Ammon's horn (tissue), 1 donor: ENCODE data around the gene TUBB4B.
A peak's percentile ranks its signal among the peaks of the same experiment; 100 is the strongest.

Source experiments
- DNase-seq: peaks from one replicate; pipeline ENCODE4 v3.0.0-alpha.2; 2016; ENCODE audit warnings: low spot score

The TUBB4B gene

DNA sequence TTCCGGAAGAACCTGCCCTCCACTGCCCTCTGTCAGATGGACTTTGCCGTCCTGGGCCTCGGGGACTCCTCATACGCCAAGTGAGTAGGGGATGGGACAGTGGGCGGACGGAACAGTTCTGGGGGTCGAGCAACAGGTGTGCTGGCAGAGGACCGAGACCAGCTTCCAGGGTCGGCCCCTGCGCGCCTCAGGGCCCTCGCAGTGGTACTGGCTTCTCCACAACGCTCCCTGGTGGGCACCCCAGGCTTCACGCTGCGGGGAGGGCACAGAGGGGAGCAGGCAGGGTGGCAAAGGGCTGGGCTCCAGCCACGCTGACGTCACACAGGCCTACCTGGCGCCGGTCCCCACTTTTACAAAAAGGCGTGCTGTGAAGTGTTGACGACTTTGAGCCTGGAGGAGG is 28.6 kb upstream of the TUBB4B start:
- DNase-seq = no peak

DNA sequence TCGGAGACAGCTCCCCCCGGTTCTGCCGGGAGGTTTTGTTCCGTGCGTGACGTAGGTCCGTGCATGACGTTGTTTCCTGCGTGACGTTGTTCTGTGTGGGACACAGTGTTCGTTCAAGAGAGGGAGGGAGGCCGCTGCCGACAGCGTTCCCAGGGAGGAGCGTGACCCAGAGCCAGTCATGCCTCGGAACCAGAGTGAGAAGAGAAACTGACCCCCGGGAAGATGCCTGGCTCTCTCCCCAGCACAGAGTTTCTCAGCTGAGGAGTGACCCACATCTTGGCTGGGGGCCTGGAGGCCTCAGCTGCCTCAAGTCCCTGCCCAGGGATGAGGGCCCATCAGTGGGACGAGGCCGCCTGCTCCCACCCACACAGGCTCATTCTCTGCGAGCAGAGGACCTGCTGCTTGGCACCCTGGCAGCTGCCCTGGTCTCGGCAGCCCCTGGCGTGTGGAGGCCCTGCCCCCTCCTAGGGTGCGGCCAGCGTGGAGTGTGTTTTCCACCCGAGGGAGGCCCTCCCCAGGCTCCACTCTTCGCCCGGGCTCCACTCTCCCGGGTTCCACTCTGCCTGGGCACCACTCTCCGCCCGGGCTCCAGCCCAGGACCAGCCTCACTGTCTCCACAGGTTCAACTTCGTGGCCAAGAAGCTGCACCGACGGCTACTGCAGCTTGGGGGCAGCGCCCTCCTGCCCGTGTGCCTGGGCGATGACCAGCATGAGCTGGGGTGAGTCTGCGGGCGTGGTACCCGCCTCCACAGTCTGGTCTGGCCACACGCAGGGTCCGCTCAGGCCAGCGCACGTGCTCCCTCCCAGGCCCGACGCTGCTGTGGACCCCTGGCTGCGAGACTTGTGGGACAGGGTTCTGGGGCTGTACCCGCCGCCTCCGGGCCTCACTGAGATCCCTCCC is 27.7 kb upstream of the TUBB4B start:
- DNase-seq = no peak

GRCh38 chr9:137214620-137215019 is 26.5 kb upstream of the TUBB4B start:
- no peak for DNase-seq

DNA sequence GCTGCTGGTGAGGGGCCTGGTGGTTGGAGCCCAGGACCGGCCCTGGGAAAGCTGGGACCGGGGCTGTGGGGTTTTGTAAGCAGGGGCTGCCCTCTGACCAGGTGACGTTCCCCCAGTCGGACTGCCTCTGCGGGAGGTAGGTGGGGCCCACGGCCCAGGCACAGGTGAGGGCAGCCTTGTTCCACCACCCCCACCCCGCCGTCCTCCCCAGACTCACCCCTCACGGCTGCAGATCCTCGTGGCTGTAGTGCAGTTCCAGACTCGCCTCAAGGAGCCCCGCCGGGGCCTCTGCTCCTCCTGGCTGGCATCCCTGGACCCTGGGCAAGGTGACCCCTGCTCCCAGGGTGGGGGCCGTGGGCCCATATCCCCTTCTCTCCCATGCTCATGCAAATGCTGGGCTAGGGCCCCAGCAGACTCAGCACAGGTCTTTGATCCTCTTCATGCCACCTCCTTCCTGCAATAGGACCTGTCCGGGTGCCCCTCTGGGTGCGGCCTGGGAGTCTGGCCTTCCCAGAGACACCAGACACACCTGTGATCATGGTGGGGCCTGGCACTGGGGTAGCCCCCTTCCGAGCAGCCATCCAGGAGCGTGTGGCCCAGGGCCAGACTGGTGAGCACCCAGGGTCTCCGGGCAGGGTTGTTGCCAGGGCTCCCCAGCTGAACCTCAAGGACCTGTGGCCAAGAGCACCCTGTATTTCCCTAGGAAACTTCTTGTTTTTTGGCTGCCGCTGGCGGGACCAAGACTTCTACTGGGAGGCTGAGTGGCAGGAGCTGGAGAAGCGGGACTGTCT is 25.7 kb upstream of the TUBB4B start:
- DNase-seq = no peak

DNA sequence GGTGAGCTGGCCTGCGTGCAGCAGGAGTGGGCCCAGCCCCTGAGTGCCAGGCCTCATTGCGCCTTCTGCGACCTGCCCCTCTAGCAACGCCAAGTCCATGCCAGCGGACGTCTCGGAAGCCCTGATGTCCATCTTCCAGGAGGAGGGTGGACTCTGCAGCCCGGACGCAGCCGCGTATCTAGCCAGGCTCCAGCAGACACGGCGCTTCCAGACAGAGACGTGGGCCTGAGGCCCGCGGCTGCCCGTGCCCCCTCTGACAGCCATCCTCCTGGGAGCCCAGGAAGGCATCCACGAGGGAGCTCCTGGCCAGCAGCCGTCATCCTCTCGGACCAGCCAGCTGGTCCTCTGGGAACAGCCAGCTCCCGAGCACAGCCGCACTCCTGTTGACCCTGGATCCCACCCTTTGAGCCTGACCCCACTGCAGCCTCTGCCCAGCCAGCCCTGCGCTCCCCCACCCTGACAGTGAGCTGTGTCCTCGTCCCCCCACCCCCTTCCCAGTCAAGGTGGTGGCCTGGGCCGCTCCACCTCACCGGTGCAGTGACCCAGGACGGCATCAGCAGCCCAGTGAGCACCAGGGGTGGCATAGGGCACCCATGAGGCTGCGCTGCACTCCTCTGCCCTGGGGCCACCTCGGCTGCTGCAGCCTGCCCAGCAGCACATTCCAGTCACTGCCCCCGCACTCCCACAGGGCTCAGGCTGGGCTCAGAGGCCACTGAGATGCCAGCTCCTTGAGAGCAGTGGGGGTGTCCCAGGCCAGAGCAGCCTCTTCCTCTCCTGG is 24.7 kb upstream of the TUBB4B start:
- no peak for DNase-seq

DNA sequence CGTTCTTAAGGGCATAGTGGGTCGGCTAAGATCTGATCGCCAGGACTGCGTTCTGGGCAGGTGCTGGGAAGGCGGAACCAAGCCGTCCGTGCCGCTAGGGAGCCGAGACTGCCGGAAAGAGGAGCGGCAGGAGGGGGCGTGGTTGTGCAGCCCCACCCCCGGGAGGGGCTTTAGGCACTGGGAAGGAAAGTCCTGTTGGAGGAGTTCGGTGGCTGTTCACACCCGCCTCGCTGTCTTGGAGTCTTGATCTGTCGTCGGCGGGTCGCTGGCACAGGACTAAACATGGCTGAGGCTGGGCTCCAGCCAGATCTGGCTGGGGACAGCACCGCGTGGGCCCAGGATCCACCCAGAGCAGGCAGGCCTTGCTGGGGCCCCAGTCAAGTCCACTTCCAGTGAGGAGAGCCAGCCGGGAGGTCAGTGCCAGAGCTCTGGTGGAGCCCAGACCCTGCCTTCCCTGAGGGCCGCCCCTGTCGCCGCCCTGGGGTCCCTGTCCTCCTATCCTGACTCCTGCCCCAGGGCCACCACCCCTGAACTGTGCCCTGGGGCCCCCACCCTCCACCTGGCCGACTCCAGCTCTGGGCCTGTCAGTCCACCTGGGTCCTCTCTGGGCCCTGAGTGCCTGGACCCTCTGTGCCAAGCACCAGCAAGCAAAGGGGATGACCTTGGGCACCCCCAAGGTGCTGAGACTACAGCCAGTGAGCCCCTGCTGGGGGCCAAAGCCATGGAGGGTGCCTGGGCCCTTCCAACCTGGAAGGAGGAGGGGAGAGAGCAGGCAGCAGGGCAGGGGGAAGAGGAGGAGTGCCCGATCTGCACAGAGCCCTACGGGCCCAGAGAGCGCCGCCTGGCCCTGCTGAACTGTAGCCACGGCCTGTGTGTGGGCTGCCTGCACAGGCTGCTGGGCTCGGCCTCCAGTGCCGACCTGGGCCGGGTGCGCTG is 23.5 kb upstream of the TUBB4B start:
- DNase-seq = no peak

GRCh38 chr9:137218212-137218753 is 22.8 kb upstream of the TUBB4B start:
- DNase-seq = no peak

- DNase-seq = no peak
These were observed 22.3 kb upstream of the TUBB4B start for GRCh38 chr9:137218754-137219271.

DNA sequence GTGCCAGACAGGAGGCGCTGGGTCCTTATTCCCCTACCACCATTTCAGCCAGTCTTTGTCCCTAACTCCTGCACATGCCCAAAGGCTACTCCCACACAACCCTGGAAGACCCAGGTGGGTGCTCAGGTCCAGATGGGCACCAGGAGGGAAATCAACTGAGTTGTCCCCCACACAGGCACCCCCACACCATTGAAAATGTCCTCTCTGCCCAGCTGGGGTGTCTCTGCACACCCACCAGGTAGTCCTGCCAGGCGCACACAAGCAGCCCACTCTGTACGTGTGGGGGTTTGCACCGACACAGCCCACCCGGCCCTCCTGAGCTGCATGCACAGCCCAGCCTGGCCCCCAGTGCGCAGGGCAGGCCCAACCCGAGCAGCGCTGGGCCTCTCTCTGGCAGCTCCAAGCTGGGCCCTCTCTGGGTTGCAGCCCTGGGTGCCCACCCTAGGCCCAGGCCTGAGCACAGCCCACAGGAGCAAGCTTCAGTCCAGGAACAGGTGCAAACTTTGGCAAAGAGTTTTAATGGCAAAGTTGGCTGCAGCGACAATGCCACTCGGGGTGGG is 21.2 kb upstream of the TUBB4B start:
- no peak for DNase-seq

DNA sequence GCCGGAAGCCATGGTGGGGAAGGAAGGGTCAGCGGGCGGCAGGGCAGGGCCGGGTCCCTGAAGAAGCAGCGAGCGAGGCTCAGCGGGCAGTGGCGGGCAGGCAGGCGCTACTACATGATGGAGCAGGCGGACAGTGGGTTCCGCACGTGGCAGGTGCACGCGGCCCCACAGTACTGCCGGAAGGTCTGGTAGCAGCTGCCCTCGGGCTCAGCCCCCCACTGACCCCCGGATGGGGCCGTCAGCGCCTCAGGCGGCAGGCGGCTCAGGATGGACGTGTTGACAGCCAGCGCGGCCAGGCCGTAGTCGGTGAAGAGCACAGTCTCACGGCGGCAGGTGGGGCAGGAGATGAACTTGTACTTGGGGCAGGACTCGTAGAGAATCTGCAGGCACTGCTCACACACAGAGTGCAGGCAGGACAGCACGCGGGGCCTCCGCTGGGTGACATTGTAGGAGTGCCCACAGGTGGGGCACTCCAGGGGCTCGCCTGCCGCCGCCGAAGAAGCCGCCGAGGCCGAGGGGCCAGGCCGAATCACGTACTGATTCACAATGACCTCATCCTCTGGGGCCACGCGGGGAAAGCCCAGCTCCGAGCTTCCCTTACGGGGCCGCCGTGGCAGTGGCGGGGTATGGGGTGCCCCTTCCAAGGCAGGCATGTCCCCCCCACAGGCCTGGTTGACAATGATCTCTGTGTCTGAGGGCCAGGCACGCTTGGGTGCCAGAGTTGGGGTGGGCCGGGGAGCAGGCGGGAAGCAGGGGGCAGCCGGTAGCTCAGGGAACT is 20.6 kb upstream of the TUBB4B start:
- DNase-seq = no peak

DNA sequence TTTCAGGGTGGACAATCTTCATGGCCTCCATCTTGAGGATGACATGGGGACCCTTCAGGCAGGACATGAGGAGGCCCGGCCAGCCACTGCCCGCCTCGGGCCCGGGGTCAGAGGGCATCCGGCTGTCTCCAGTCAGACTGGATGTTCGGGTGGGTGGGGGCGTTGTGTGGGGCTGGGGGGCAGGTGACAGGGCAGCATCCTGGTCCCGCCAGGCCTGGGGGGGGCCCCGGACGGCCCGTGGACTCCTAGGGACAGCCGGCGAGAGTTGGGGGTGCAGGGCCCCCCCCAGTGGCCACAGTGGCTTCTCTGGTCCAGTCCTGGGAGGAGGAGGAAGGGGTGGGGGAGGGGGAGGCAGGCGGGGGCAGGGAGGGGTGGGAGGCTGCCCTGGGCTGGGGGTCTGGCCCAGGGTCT is 20.0 kb upstream of the TUBB4B start:
- no peak for DNase-seq

DNA sequence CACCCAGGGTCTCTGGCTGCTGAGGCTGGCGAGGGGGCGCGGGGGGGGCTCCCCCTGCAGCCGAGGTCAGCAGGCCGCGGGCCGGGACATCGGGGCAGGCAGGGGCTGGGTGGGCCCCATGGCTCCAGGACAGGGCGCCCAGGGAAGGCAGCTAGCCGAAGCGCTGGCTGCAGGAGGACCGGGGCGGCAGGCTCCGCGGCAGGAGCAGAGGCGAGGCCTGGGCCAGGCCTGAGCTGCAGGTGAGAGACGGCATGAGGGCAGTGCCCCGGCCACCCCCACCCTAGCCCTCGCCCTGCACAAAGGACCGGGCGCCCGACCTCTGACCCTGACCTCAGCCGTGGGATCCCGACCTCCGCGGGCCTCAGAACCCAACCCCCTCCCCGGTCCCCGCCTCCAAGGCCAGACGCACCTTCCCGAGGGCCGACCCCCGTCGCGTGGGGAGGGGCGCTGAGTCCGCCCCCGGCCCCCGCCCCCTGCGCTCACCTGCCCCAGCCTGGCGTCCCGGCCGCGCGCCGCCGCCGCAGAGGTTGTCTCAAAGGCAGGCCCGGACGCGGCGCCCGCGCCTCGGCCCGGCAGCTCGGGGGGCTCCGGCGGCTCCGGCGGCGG is 19.5 kb upstream of the TUBB4B start:
- no peak for DNase-seq

DNA sequence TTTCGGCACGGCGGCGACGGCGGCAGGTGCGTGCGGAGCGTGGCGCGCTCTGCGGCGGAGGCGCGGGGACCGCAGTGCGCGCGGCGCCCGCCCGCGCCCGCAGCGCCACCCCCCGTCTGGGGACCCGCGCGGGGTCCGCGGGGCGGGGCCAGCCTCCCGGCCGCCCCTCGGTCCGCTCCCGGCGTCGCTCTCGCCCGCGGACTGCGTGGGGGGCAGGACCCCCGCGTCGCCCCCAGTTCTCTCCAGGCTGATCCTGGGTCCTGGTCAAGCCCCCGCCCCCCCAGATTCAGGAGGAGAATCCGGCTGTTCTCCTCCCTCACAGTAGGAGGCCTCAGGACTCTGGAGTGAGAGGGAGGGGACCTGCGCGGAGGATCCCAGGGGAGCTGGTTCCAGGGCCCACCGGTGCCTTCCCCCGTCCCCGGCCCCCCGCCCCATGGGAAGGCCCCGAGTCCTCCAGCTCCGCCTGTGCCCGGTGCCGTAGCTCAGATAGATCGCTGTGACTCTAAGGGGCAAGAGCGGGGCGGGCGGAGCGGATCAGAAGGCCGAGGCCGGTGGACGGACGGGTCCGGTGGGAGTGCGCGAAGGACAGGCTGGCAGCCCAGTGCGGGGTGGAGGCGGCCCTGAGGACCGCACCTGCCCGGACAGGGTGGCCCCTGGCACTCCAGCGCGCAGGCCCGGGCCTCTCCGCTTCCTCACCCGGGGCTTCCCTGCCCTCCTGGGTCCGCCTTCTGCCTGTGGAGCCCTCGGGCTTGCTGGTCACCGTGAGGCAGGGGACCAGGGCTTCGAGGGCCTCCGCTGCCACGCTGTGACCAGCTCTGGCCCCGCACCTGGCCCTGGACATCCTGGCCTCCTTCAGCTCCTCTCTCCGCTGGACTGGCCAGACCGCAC is 18.7 kb upstream of the TUBB4B start, which contains the start of gene RNF208:
RNF208 (minus strand) TSS at position 51 of the 888 bp plus-strand sequence. CDS start 1,028 bp downstream, outside the sequence.
- DNase-seq = no peak

- DNase-seq = peak; percentile 93
These were observed 17.8 kb upstream of the TUBB4B start for GRCh38 chr9:137223078-137223970.

DNA sequence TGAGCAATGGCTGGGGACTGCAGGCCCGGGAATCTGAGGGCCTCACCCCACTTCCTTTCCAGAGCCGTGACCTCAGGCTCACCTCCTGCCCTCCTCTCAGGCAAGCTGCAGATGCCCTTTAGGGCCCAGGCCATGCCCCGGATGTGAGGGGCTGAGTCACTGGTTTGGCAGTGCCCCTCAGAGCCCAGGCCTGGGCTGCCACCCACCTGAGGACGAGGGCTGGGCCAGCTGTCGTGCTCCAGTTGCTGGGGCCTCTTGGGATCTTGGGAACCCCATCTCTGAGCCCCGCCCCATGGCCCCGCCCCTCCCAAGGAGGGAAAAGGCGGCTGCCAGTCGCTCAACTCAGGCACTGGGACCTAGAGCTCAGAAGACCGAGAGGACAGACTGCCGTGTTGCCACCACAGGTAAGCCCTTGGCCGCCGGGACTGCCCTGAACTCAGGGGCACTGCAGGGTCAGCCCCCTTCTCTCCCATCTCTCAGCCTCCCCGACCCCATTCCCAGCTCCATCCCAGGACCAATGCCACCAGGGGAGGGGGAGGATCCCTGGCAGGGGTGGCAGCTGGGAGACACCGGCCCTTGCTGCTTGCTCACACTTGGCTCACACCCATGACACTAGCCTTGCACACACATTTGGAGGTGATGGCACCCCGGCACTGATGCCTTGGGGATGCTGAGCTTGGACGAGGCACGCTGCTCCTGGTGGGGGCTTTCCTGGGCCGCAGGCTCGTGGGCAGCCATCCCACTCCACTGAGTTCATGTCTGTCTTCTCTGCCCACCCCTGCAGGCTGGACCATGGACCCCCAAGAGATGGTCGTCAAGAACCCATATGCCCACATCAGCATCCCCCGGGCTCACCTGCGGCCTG is 16.0 kb upstream of the TUBB4B start, which contains the start of gene CYSRT1:
CYSRT1 (plus strand) TSS at position 345 of the 865 bp plus-strand sequence; CDS start at position 793, 448 bp downstream.
- no peak for DNase-seq
